Chondrocyte (in vitro differentiated cells): ENCODE data around the gene SPNS3. TPM values are rescaled to one million over a fixed set of nuclear protein-coding genes. Genes with fewer than 3 reads are reported as not detected.
A peak's percentile ranks its signal among the peaks of the same experiment; 100 is the strongest.

Source experiments
- DNase-seq: peaks from one replicate; pipeline ENCODE4 v3.0.0; 2021; ENCODE audit warnings: mixed read lengths, low spot score
- H3K27ac Mint-ChIP-seq: one replicate; pipeline ENCODE4 v1.8.0; 2021; ENCODE audit warnings: mild to moderate bottlenecking, moderate library complexity, mixed read lengths; ENCODE audit not compliant: unreplicated experiment
- H3K27me3 Mint-ChIP-seq: 2 replicates; pipeline ENCODE4 v1.8.0; 2021; ENCODE audit warnings: low read depth, mixed read lengths
- H3K36me3 Mint-ChIP-seq: 2 replicates; pipeline ENCODE4 v1.8.0; 2021; ENCODE audit warnings: low read depth, mixed read lengths
- H3K4me1 Mint-ChIP-seq: 2 replicates; pipeline ENCODE4 v1.8.0; 2021; ENCODE audit warnings: low read depth, mild to moderate bottlenecking, mixed read lengths
- H3K4me3 Mint-ChIP-seq: one replicate; pipeline ENCODE4 v1.8.0; 2021; ENCODE audit warnings: mild to moderate bottlenecking, moderate library complexity, mixed read lengths; ENCODE audit not compliant: unreplicated experiment
- H3K9me3 Mint-ChIP-seq: 2 replicates; pipeline ENCODE4 v1.8.0; 2021; ENCODE audit warnings: low read depth, mixed read lengths
- CTCF ChIP-seq: fragments of 200-600 bp; sonication (generic); IDR thresholded peaks from 2 replicates; pipeline ENCODE4 v1.5.0; 2021; ENCODE audit warnings: antibody characterized with exemption, mild to moderate bottlenecking, moderate library complexity
- total RNA-seq: library from RNA; stranded (reverse); gene quantifications from 3 replicates; pipeline ENCODE4 v1.2.1, GENCODE V29; 2021

The SPNS3 gene
- total RNA-seq, 1 donor from 2014 or later, result not detected

GRCh38 chr17:4412933-4413831 is 20.6 kb upstream of the SPNS3 start:
- Mint-ChIP-seq H3K36me3 (no peaks in the 10 kb centered on the region), H3K4me3 (no peak overlapping the region), H3K27ac (no peak overlapping the region), H3K27me3 (no peaks in the 10 kb centered on the region), H3K9me3 (no peaks in the 10 kb centered on the region), H3K4me1 (peaks cover 3% of the 10 kb centered on the region)
- TF ChIP-seq CTCF, result peak; percentile 95
- peak; percentile 93 for DNase-seq

GRCh38 chr17:4417129-4417667 is 16.5 kb upstream of the SPNS3 start:
- no peaks in the 10 kb centered on the region for H3K9me3 Mint-ChIP-seq
- no peak overlapping the region for H3K27ac Mint-ChIP-seq
- no peaks in the 10 kb centered on the region for H3K36me3 Mint-ChIP-seq
- no peaks in the 10 kb centered on the region for H3K27me3 Mint-ChIP-seq
- peaks cover 3% of the 10 kb centered on the region for H3K4me1 Mint-ChIP-seq
- H3K4me3 Mint-ChIP-seq, result no peak overlapping the region
- no peak for TF ChIP-seq CTCF
- no peak for DNase-seq

GRCh38 chr17:4420692-4421131 is 13.0 kb upstream of the SPNS3 start:
- TF ChIP-seq CTCF, result peak; percentile 90
- H3K4me1 Mint-ChIP-seq, result no peaks in the 10 kb centered on the region
- no peak overlapping the region for H3K4me3 Mint-ChIP-seq
- no peaks in the 10 kb centered on the region for H3K27me3 Mint-ChIP-seq
- H3K9me3 Mint-ChIP-seq, result no peaks in the 10 kb centered on the region
- DNase-seq, result no peak
- no peaks in the 10 kb centered on the region for H3K36me3 Mint-ChIP-seq
- no peak overlapping the region for H3K27ac Mint-ChIP-seq

GRCh38 chr17:4422864-4423263 is 10.9 kb upstream of the SPNS3 start:
- Mint-ChIP-seq H3K27ac (no peak overlapping the region), H3K4me1 (no peaks in the 10 kb centered on the region), H3K4me3 (no peak overlapping the region), H3K36me3 (no peaks in the 10 kb centered on the region), H3K9me3 (no peaks in the 10 kb centered on the region), H3K27me3 (no peaks in the 10 kb centered on the region)
- no peak for TF ChIP-seq CTCF
- DNase-seq, result no peak

GRCh38 chr17:4425398-4425797 is 8.3 kb upstream of the SPNS3 start:
- Mint-ChIP-seq H3K9me3 (no peaks in the 10 kb centered on the region), H3K27ac (no peak overlapping the region), H3K36me3 (no peaks in the 10 kb centered on the region), H3K4me3 (no peak overlapping the region), H3K4me1 (no peaks in the 10 kb centered on the region), H3K27me3 (no peaks in the 10 kb centered on the region)
- DNase-seq, result no peak
- TF ChIP-seq CTCF, result no peak
